ENCODE data around the gene RAB3C.
"Not testable (repeated sequence)": the region's sequence is repeated elsewhere in the genome, so short reads cannot be mapped to it uniquely, and the experiment has no call there.

GRCh38 chr5:58541935-58542334 lies 40.9 kb upstream of the RAB3C start:
- not testable (repeated sequence) for TF ChIP-seq PPARA, TCF4 (CRISPR knock-in tag; IDR thresholded peaks at IDR 0.05; ENCODE audit: borderline replicate concordance)

Measured in SK-N-SH treated with all-trans-retinoic acid at 6 μM for 48 hours (cell line).